Endothelial cell (in vitro differentiated cells): ENCODE results near the gene PXDN. TPM values are rescaled to one million over a fixed set of nuclear protein-coding genes. Genes with fewer than 3 reads are reported as not detected.
A peak's percentile ranks its signal among the peaks of the same experiment; 100 is the strongest.

Experiments used
- DNase-seq: peaks from one replicate; pipeline ENCODE4 v3.0.0; 2021; ENCODE audit warnings: low spot score
- H3K27ac Mint-ChIP-seq: one replicate; pipeline ENCODE4 v1.8.0; 2021; ENCODE audit warnings: mixed read lengths, inconsistent platforms; ENCODE audit not compliant: unreplicated experiment
- H3K27me3 Mint-ChIP-seq: one replicate; pipeline ENCODE4 v1.8.0; 2021; ENCODE audit warnings: mild to moderate bottlenecking, moderate library complexity, mixed read lengths, inconsistent platforms; ENCODE audit not compliant: unreplicated experiment
- H3K36me3 Mint-ChIP-seq: one replicate; pipeline ENCODE4 v1.8.0; 2021; ENCODE audit warnings: mild to moderate bottlenecking, low read depth, mixed read lengths, inconsistent platforms; ENCODE audit not compliant: unreplicated experiment
- H3K4me1 Mint-ChIP-seq: one replicate; pipeline ENCODE4 v1.8.0; 2021; ENCODE audit warnings: mild to moderate bottlenecking, mixed read lengths, inconsistent platforms; ENCODE audit not compliant: unreplicated experiment
- H3K4me3 Mint-ChIP-seq: one replicate; pipeline ENCODE4 v1.8.0; 2021; ENCODE audit warnings: mild to moderate bottlenecking, mixed read lengths, inconsistent platforms; ENCODE audit not compliant: unreplicated experiment
- H3K9me3 Mint-ChIP-seq: one replicate; pipeline ENCODE4 v1.8.0; 2021; ENCODE audit warnings: mixed read lengths, inconsistent platforms; ENCODE audit not compliant: unreplicated experiment
- CTCF ChIP-seq: fragments of 200-600 bp; sonication (generic); IDR thresholded peaks from one replicate; pipeline ENCODE4 v1.5.0; 2021; ENCODE audit warnings: antibody characterized with exemption; ENCODE audit not compliant: unreplicated experiment
- total RNA-seq: library from RNA; stranded (reverse); fragmentation: NEBNext Ultra II Directional; extraction: Animal tissue kit (Norgen Biotek cat#: 25700); gene quantifications from one replicate; pipeline ENCODE4 v1.2.1, GENCODE V29; 2021; ENCODE audit not compliant: unreplicated experiment

PXDN gene
- total RNA-seq, 1 donor from 2014 or later: 521 TPM

- peaks cover 26% of the 10 kb centered on the region for H3K4me1 Mint-ChIP-seq
- H3K27ac Mint-ChIP-seq: peak overlapping the region; percentile 2
- no peaks in the 10 kb centered on the region for H3K9me3 Mint-ChIP-seq
- no peak for DNase-seq
- no peaks in the 10 kb centered on the region for H3K36me3 Mint-ChIP-seq
- H3K27me3 Mint-ChIP-seq: peaks cover 1% of the 10 kb centered on the region
- no peak overlapping the region for H3K4me3 Mint-ChIP-seq
- TF ChIP-seq CTCF: no peak
Measured at GRCh38 chr2:1609485-1610095, 134.7 kb downstream of the PXDN start.

- H3K36me3 Mint-ChIP-seq: no peaks in the 10 kb centered on the region
- no peak overlapping the region for H3K27ac Mint-ChIP-seq
- no peak for DNase-seq
- H3K4me1 Mint-ChIP-seq: peaks cover 24% of the 10 kb centered on the region
- TF ChIP-seq CTCF: no peak
- H3K9me3 Mint-ChIP-seq: no peaks in the 10 kb centered on the region
- H3K4me3 Mint-ChIP-seq: no peak overlapping the region
- peaks cover 1% of the 10 kb centered on the region for H3K27me3 Mint-ChIP-seq
Measured at GRCh38 chr2:1609040-1609439, 135.3 kb downstream of the PXDN start.

GRCh38 chr2:1607971-1608688, 136.2 kb downstream of the PXDN start:
- Mint-ChIP-seq H3K27ac (no peak overlapping the region), H3K4me3 (no peak overlapping the region), H3K27me3 (peaks cover 1% of the 10 kb centered on the region), H3K36me3 (no peaks in the 10 kb centered on the region), H3K9me3 (no peaks in the 10 kb centered on the region), H3K4me1 (peaks cover 20% of the 10 kb centered on the region)
- no peak for DNase-seq
- TF ChIP-seq CTCF: no peak

- Mint-ChIP-seq H3K4me3 (no peak overlapping the region), H3K27ac (no peak overlapping the region), H3K27me3 (no peaks in the 10 kb centered on the region), H3K9me3 (no peaks in the 10 kb centered on the region), H3K36me3 (no peaks in the 10 kb centered on the region), H3K4me1 (peaks cover 20% of the 10 kb centered on the region)
- no peak for DNase-seq
- TF ChIP-seq CTCF: no peak
Measured at GRCh38 chr2:1607236-1607920, 136.9 kb downstream of the PXDN start.
